Measurements from ENCODE around the gene SLC35E3.

DNA sequence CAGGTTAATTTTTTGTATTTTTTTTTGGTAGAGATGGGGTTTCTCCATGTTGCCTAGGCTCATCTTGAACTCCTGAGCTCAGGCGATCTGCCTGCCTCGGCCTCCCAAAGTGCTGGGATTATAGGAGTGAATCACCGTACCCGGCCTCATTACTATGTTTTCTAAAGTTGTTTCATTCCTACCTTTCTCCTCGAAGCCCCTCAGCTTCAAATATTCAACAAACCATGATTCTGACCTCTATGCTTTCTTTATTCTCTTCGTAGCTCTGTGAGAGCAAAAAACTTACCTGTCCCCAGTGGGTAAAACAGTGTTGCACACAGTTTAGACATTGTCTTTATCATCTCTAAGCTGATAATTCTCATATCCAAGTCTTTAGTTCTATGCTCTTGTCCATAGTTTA, 35.8 kb downstream of the SLC35E3 start:
- TF ChIP-seq POLR2AphosphoS5 (IDR thresholded peaks at IDR 0.05; ENCODE audit: low read depth, low read length) (no peak), POLR2A (IDR thresholded peaks at IDR 0.05; ENCODE audit: low read depth, low read length) (no peak), SPI1 (IDR thresholded peaks at IDR 0.05; ENCODE audit: low read depth, low read length) (no peak)

All from GM12891 (cell line).